Astrocyte of the hippocampus (primary cell): ENCODE measurements around the gene ARL8A.
"Not testable (repeated sequence)": the region's sequence is repeated elsewhere in the genome, so short reads cannot be mapped to it uniquely, and the experiment has no call there.

Experiments used
- DNase-seq: peaks from one replicate; pipeline ENCODE4 v3.0.0; 2011; ENCODE audit warnings: low read depth, low spot score

The ARL8A gene

GRCh38 chr1:202158810-202159533 is 14.4 kb upstream of the ARL8A start:
- no peak for DNase-seq

DNA sequence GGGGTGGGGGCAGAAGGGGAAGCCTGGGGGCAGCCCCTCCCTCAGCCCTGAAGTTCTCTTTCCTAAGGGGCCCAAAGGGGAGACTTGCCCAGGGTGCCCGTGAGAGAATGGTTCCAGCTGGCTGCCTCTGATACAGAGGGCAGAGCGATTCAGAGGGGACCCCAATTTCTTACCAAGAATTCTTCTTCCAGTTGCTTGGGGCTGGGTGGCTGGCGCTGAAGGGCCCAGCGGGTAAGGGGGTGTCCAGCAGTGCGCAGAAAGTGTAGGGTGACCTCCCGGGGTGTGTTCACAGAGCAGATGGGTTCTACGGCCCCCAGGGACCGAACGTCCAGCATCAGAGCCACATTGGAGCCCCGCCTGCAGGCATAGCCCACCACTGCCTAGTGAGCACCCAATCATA is 13.4 kb upstream of the ARL8A start:
- DNase-seq = no peak

GRCh38 chr1:202156590-202156989 is 12.1 kb upstream of the ARL8A start:
- DNase-seq = no peak

DNA sequence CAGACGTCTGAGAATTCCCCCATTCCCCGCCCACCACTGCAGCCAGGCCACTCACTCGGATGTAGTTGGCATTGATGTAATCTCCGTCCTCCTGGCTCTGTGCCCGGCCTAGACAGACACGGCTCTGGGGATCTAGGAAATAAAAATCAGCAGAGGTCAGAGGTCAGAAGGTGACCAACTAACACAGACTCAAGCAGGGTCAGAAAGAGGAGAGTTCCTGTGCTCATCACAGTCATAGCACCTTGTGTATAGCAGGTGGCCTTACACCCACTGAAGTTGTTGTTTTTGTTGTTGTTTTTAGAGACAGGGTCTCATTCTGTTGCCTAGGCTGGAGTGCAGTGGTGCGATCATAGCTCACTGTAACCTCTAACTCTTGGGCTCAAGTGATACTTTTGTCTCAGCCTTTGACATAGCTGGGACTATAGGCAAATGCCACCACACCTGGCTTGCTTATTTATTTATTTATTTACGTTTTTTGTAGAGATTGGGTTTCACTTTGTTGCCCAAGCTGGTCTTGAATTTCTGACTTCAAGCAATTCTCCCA is 11.0 kb upstream of the ARL8A start:
- DNase-seq = peak; percentile 46

DNA sequence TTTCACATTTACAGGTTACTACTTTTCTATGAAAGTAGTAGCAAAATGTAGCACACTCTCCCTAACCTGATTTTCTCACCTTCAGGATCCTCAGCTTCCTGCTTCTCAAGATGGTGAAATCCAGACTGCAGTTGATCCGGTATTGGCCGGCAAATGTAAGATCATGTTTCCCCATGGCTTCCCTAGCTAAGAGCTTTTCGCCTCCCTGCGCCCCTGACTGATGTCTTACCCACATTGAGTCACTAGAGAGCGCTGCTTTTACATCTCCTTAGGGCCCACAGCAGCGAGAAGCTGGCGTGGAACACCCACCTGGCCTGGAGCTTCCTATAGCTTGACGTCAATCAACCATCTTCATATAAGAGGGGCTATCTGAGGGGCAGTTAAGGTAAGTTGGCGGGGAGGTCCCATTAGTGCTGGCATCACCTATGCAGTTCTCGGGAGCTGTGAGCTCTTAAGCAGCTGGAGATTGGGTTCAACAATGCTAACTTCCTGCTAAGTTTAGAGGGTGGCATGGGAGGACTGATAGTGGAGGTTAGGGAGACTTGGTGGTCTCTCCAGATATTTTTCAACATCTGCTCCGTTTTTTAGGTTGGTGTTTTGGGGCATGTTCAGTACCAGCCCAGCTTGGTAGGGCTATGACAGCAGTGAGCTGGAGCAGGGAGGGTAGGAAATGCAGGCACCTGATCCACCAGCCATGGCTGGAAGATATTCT is 10.4 kb upstream of the ARL8A start:
- DNase-seq = peak; percentile 61

DNA sequence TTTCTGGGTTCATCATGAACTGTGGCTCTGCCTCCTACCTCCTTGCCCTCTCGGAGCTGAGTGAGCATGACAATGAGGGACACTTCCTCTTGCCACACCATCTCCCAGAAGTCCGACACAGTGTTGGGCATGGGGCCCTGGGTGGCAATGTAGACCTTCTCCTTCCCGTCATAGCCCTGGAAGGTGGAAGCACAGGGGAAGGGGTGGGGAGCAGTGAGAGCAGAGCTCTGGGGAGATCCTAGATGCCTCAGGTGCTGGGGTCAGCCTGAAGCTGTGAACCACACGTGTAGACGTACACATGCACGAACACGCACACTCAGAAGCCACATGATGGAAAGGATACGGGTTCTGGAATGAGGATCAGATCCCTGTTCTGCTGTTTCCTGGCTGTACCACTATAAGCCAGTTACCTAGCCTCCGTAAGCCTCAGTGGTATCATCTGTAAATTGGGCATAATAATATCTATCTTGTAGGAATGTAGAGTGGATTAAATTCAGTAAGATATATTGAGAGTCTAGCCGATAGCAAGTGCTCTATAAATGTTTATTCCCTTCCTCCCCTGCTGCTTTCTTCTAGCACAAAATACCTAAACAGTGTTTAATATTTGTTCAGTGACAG is 9.7 kb upstream of the ARL8A start:
- no peak for DNase-seq

DNA sequence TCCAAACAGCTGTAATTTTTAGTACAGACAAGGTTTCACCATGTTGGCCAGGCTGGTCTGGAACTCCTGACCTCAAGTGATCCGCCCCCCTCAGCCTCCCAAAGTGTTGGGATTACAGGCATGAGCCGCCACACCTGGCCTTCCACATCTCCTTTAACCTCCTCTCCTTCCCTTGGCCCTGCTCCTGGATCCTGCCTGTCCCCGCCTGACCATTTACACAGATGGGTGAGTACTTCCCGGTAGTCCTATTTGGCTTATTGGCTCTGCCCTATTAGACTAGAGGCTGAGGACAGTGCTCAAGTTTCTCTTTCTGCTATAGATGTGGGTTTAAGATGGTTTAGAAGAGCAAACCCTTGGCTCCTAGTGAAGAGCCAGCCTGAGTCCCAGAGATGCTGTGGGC is 8.7 kb upstream of the ARL8A start:
- no peak for DNase-seq

DNA sequence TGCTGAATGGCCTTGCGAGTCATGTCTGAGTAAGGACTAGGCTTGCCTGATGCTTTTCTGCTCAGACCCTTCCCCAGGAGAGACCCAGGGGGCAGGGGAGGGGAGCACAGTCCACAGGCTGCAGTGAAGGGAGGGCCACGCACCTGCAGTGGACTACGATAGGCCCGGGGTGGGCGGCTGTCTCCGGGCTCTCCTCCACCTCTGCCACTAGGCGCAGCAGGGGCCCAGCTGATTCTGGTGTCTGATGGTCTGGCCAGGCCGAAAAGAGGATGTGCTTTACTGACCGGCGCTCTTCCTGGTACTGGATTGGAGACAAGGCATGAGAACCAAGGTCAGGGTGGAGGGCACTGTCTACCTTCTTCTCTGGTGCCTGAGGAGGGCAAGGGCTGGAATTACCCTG is 7.9 kb upstream of the ARL8A start:
- DNase-seq = no peak

DNA sequence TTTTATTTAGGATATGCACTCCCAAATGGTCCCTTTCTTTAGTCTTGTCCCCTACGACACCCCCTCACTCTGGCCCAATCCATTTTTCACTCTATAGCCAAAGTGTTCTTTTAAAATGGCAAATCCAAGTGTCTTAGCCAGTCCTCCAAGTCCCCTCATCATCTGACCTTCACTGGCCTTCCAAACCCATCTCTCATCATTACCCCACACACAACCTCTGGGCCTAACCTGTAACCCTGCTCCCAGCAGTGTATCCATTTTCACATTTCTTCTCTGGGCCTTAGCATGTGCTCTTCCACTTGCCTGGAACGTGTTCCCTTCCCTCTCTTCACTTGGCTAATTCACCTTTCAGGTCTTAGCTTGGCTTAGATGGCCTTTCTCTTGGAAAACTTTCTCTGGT is 6.5 kb upstream of the ARL8A start:
- DNase-seq = no peak

DNA sequence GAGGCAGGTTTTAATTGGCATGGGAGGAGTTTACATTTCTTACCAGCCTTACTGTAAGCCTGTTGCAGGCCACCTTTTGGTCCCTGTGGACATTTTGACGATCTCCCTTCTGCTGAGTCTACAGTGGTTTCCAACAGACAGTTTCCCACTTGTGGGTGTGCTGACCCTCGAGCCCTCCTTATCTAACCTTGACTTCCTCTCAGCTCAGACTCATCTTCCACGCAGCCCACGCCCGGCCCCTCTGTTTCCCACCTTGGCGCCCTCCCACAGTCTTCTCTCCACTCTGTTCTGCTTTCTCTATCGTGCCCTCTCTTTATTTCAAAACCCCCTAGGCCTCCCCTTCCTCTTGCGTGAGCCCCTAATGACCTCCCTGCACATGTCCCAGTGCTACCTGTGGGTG is 6.1 kb upstream of the ARL8A start:
- DNase-seq = no peak

DNA sequence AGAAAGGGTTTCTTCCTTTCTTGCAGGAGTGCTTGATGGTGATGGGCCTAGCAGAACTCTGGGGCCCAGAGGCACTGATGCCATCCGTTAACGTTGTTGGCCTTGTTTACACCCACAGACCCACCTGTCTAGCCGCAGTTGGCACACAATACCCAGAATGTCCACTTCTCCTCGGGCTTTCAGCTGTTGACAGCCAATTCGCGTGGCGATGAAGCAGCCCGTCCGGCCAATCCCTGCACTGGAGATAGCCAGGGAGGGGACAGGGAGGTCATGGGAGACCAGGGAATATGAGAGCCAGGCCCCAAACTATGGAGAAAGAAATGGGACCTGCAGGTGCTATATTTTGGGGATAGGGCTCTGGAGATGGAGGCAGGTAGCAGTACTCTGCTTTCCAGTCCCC is 5.7 kb upstream of the ARL8A start:
- no peak for DNase-seq

GRCh38 chr1:202149566-202149965 is 5.0 kb upstream of the ARL8A start:
- DNase-seq = no peak

- no peak for DNase-seq
These were observed 3.9 kb upstream of the ARL8A start for GRCh38 chr1:202148391-202148790.

GRCh38 chr1:202146993-202147392 is 2.5 kb upstream of the ARL8A start:
- no peak for DNase-seq

DNA sequence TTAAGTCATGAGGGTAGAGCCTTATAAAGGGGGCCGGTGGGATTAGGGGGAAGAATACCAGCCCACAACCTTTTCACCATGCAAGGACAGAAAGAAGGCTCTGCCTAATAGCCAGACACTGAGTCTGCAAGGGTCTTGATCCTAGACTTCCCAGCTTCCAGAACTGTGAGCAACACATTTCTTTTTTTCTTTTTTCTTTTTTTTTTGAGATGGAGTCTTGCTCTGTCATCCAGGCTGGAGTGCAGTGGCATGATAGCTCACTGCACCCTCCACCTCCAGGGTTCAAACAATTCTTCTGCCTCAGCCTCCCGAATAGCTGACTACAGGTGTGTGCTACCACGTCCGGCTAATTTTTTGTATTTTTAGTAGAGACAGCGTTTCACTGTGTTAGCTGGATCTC is 1.7 kb upstream of the ARL8A start:
- DNase-seq = no peak

GRCh38 chr1:202145744-202146140 is 1.2 kb upstream of the ARL8A start:
- DNase-seq = not testable (repeated sequence)

- peak; percentile 31 for DNase-seq
These were observed 669 bp upstream of the ARL8A start for GRCh38 chr1:202145068-202145743.

DNA sequence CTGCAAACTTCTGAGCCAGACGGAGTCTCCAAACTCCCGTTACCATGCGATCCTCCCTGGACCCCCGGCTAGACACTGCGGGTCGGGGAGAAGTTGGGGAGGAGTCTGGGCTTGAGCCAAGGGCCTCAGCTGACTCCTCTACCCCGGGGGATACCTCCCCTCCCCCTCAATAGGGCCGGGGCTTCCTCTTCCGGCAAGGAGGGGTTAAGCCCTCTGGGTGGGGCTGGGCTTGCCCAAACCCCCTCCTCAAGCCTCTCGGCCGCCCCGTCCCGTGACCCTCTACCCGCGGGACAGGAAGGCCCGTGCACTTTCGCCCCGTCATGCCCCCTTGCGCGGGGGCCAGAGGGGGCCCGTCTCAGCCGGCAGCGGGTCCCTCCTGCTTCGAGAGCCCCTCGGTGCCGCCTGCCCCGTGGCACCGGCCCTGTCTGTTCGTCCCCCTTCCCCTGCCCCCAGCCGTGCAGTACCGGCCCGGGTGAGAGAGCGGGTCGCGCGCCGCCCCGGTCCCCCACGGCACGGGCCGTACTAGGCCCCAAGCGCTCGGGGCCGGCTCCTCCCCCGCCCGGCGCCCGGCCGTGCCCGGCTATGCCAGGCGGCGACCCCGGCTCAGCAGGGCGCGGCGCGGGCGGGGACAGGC is 652 bp downstream of the ARL8A start:
- peak; percentile 59 for DNase-seq

DNA sequence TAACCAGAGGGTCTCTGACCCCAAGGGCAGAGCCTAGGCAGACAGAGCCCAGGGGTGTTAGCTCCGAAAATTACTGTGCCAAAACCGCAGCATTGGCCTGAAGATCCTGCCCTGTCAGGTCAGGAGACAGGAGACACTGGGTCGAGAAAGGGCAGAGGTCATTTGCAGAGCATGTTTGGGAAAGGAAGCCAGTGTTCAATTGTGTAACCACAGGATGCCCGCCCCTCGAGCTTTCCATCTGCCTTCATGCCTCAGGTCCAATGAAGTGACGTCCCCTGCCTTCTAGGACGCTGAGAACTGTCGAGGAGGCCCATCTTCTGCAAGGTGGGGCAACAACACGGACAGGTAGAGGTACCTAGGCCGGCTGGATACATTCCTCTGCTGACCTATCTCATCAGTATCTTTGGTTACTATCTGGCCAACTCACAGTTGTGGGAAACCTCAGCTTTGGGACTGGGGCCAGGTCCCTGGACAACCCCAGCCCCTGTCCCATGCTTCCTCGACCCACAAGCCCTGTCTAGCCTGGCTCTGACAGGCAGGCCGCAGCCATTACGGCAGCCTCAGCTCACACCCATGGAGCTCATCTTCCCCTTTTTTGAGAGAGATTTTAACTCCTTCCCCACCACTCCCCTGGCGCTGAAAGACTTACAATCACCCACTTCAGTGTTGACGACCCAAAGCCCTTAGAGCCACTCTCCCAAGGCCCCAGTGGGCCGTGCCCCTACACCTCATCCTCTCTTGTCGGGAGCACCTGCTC is 1.3 kb downstream of the ARL8A start:
- DNase-seq = peak; percentile 48

- not testable (repeated sequence) for DNase-seq
These were observed 3.1 kb downstream of the ARL8A start for GRCh38 chr1:202141468-202141867.

DNA sequence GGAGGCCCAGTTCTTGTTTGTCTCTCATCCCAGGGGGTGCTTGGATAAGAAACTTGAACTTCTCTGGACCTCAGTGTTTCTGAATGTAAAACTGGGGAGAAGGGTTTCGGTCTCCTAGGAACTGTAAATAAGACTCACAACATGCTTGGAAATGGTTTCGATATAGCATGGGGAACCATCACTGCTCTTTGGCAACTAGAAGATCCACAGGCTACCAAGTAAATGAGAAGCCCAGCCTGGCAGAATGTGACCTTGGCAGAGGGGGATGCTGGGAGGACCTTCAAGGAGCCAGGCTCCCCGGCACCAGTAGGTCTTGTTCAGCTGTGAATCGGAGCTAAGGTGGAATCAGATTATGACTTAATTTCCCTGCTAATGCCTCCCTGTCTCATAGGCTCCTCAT is 3.7 kb downstream of the ARL8A start:
- DNase-seq = no peak
